Adrenal gland (tissue), 12 donors: ENCODE measurements around the gene CA9. TPM values are rescaled to one million over a fixed set of nuclear protein-coding genes. Genes with fewer than 3 reads are reported as not detected.

Experiments used
- DNase-seq, 7 donors: peaks; one replicate each; pipeline ENCODE4 v3.0.0-alpha.2; 2019 to 2020
- H3K27ac ChIP-seq, 5 donors: fragments of 200-600 bp; sonication (generic) in 4 of 5; 1 replicate in 3 of 5; 2 replicates in 2 of 5; pipeline versions ENCODE4 v1.5.1 to v1.8.0; 2016 to 2020; ENCODE audit warnings: mild to moderate bottlenecking in 1 of 5
- H3K27me3 ChIP-seq: fragments of 200-600 bp; 2 replicates; pipeline ENCODE4 v1.8.0; 2021
- H3K36me3 ChIP-seq, 2 donors: fragments of 200-600 bp; replicated peaks in 1 of 2; 1 replicate in 1 of 2; 2 replicates in 1 of 2; pipeline versions ENCODE4 v1.5.1 to v1.8.0; 2018 to 2022
- H3K4me1 ChIP-seq, 2 donors: fragments of 200-600 bp; replicated peaks in 1 of 2; 1 replicate in 1 of 2; 2 replicates in 1 of 2; pipeline versions ENCODE4 v1.5.1 to v1.8.0; 2018 to 2021
- H3K4me3 ChIP-seq, 4 donors: fragments of 200-600 bp; sonication (generic) in 3 of 4; one replicate each; pipeline ENCODE4 v1.5.1; 2016 to 2018
- H3K9me3 ChIP-seq, 3 donors: fragments of 200-600 bp; sonication (generic) in 1 of 3; replicated peaks in 1 of 3; 1 replicate in 2 of 3; 2 replicates in 1 of 3; pipeline versions ENCODE4 v1.5.1 to v1.8.0; 2016 to 2021
- CTCF ChIP-seq, 6 experiments: fragments of 450-650 bp in 4 of 6; fragments of 200-600 bp in 2 of 6; sonication (generic) in 1 of 6; IDR thresholded peaks; 1 replicate in 5 of 6; 2 replicates in 1 of 6; pipeline versions ENCODE4 v1.5.1 to v1.8.0; 2016 to 2021; ENCODE audit warnings: antibody characterized with exemption in 6 of 6, mild to moderate bottlenecking in 2 of 6, moderate library complexity in 1 of 6
- POLR2A ChIP-seq, 2 donors: fragments of 450-650 bp; IDR thresholded peaks; one replicate each; pipeline ENCODE4 v1.6.1; 2017; ENCODE audit warnings: antibody characterized with exemption in 2 of 2, mild to moderate bottlenecking in 2 of 2, moderate library complexity in 1 of 2
- WGBS, 4 donors: extraction: QIAGEN DNeasy Blood & Tissue Kit in 2 of 4; methylation state at CpG; one replicate each; pipeline versions ENCODE4 v1.1.5 to v1.1.7; 2013 to 2017; 5-methylcytosine and 5-hydroxymethylcytosine counted together
- intact Hi-C, 2 donors: fragments of 100-400 bp; cut with DNase I; formaldehyde crosslinking; loops; one replicate each; pipeline versions ENCODE4 v1.14.1 to v1.15.0; 2022 to 2023
- polyA plus RNA-seq, 3 donors: library from polyadenylated mRNA; stranded (reverse); fragments of 200-250 nt in 2 of 3; fragments of 350-450 nt in 1 of 3; fragmentation: Illumina TruSeq in 1 of 3; extraction: RNeasy Lipid Tissue Mini Kit (QIAGEN cat#74804) in 1 of 3; gene quantifications; one replicate each; pipeline ENCODE4 v1.2.3, GENCODE V29; 2013 to 2014
- total RNA-seq, 9 donors: library from RNA; depleted of rRNA in 4 of 9; stranded (reverse); fragments of >200 nt in 4 of 9; fragments of 120-200 nt in 1 of 9; fragmentation: NEBNext Ultra II Directional in 1 of 9; extraction: Animal tissue kit (Norgen Biotek cat#: 25700) in 1 of 9; gene quantifications; one replicate each; pipeline versions ENCODE4 v1.1.0 to v1.2.4, GENCODE V29; 2013 to 2023
- donor health status: healthy with polysubstance abuse.
- donor health status: Bipolar disorder and iron deficiency.
- donor health status: DM: yes; HTN: yes; CAD: no.
- donor health status: DM: no; HTN: no; CAD: no.
- donor health status: DM: no; HTN: no; CAD: no.
- donor health status: DM: yes; HTN: yes; CAD: no.

Gene CA9
- total and polyA plus RNA-seq, 12 donors, result 0.28 to 13.7 (median 1.4) TPM

- WGBS, 4 donors, result 53 to 69% (median 62%) methylated on average over 2 of the region's 2 CpGs
- Histone ChIP-seq H3K9me3 (no peaks in the 10 kb centered on the region), H3K27ac (peak overlapping the region in 4 of 5 donors; percentile 79 to 93 (median 91)), H3K4me1 (peaks cover 24 to 38% of the 10 kb centered on the region in 2 donors), H3K4me3 (peak overlapping the region in 1 of 4 donors; percentile 70), H3K36me3 (peaks cover 0 to 26% of the 10 kb centered on the region in 2 donors), H3K27me3 (no peaks in the 10 kb centered on the region)
- peak in 1 of 7 donors; percentile 68 for DNase-seq
- intact Hi-C loops, result no loop called here
- no peak for TF ChIP-seq CTCF (IDR thresholded peaks at IDR 0.05)
- no peak for TF ChIP-seq POLR2A (IDR thresholded peaks at IDR 0.05)
These were observed 14.3 kb downstream of the CA9 start for GRCh38 chr9:35687972-35688557.

- peaks cover 0 to 18% of the 10 kb centered on the region in 2 donors for H3K36me3 ChIP-seq
- intact Hi-C loops, result no loop called here
- H3K27ac ChIP-seq, result peak overlapping the region; percentile 37 to 93 (median 89)
- 46 to 58% (median 48%) methylated on average over 12 of the region's 12 CpGs for WGBS, 4 donors
- TF ChIP-seq POLR2A (IDR thresholded peaks at IDR 0.05), result peak in 1 of 2 donors; percentile 56
- no peak for TF ChIP-seq CTCF (IDR thresholded peaks at IDR 0.05)
- H3K4me1 ChIP-seq, result peaks cover 24 to 35% of the 10 kb centered on the region in 2 donors
- H3K27me3 ChIP-seq, result no peaks in the 10 kb centered on the region
- no peaks in the 10 kb centered on the region for H3K9me3 ChIP-seq
- peak overlapping the region in 2 of 4 donors; percentile 55 to 70 for H3K4me3 ChIP-seq
- peak in 1 of 7 donors; percentile 8 for DNase-seq
These were observed 15.1 kb downstream of the CA9 start for GRCh38 chr9:35688558-35689541.

- peaks cover 0 to 10% of the 10 kb centered on the region in 2 donors for H3K36me3 ChIP-seq
- H3K9me3 ChIP-seq, result no peaks in the 10 kb centered on the region
- H3K27ac ChIP-seq, result peak within 1 kb of the TSS; percentile 79 to 93 (median 89)
- peak within 1 kb of the TSS; percentile 55 to 88 (median 66) for H3K4me3 ChIP-seq
- H3K27me3 ChIP-seq, result no peaks in the 10 kb centered on the region
- peak in 1 of 2 donors; percentile 59 for TF ChIP-seq POLR2A (IDR thresholded peaks at IDR 0.05)
- TF ChIP-seq CTCF (IDR thresholded peaks at IDR 0.05), result no peak
- WGBS, 4 donors, result 13 to 61% (median 28%) methylated on average over 5 to 61 of the region's 61 CpGs
- peak; percentile 54 to 75 (median 66) for DNase-seq
- H3K4me1 ChIP-seq, result peaks cover 24 to 37% of the 10 kb centered on the region in 2 donors
- intact Hi-C loops, result loop anchor here in 1 of 2 donors (5.0 kb wide), 1 partner anchor 38 kb away; no protein-coding TSS in a partner anchor
These were observed 16.0 kb downstream of the CA9 start, which contains the start of gene TPM2 for GRCh38 chr9:35689542-35690293. Gene TPM2, minus strand, starts transcription at chr9:35689925. Its CDS starts 108 bp downstream, at chr9:35689817.
